ENCODE data around the gene CD48. TPM values are rescaled to one million over a fixed set of nuclear protein-coding genes. Genes with fewer than 3 reads are reported as not detected.

The CD48 gene
- total and polyA plus RNA-seq, 7 experiments from 2014 or later = 200 to 438 (median 353) TPM

DNA sequence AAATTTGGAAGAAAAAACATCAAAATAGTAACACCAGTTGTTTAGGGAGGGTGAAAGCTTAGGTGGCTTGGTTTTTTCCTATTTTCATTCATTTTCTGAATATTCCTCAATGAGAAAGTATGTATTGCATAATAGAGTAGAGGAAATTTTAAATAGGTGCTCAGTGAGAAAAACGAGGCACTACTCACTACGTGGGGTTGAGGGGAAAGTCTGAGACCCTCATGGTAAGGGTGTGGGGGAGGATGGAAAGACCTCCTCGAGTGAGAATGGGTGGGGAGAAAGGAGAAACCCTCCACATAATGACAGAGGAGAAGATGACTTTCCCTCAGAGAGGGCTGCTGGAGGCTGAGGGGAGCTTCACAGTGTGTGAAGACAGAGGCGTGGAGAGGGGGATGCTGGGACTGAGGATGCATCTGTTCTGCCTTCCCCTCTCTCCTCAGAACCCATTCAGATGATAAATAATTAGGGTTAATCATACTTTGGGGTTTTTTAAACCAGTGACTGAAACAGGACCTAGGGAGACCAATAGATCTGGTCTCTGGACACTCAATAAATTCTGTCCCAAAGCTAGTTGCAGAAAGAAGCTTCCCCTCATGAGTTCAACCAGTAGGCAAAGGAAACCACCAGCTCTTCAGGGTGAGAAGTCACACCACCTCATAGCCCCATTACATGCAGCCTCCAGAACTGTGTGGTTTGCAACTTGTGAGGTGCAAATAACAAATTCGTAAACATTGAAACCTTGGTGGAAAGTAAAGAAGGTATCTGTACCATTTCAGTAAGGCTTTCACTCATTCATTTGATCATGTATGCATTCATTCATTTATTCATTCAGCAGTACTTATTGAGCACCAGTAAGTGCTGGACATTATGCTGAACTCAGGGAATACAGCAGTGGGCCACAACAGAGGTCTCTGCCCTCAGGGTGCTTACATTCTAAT, 44.6 kb upstream of the CD48 start:
- peak overlapping the region in 3 of 9 donors; percentile 9 to 78 (median 77) for H3K27ac Mint-ChIP-seq
- H3K9me3 ChIP-seq (ENCODE audit: control insufficient read depth in 2 of 3, low read length in 3 of 3) = no peaks in the 10 kb centered on the region
- CTCF ChIA-PET = interaction anchor here (0.6 to 1.3 kb wide), 3 partner anchors 9 to 234 kb away, joined by 4 to 6 read pairs (median 4); no protein-coding TSS in a partner anchor
- intact Hi-C loops (cut with micrococcal nuclease) = loop anchor here in 1 of 2 donors (1.0 kb wide), 1 partner anchor 10 kb away; no protein-coding TSS in a partner anchor
- no peak overlapping the region for H3K27ac ChIP-seq (ENCODE audit: low read depth, low read length)
- DNase-seq (no peak), ATAC-seq (peak; percentile 82)
- peak overlapping the region in 2 of 10 donors; percentile 23 to 33 for H3K4me3 Mint-ChIP-seq
- POLR2A ChIA-PET = interaction anchor here (0.7 kb wide), 1 partner anchor 12 kb away, joined by 3 read pairs; no protein-coding TSS in a partner anchor
- H3K4me1 ChIP-seq (ENCODE audit: control insufficient read depth in 2 of 2, insufficient read depth in 2 of 2, low read length in 2 of 2) = peaks cover 0 to 65% of the 10 kb centered on the region in 2 donors
- no peaks in the 10 kb centered on the region for H3K27me3 Mint-ChIP-seq
- peaks cover 0 to 12% (median 0%) of the 10 kb centered on the region in 11 donors for H3K9me3 Mint-ChIP-seq
- peaks cover 0 to 10% (median 0%) of the 10 kb centered on the region in 3 experiments for H3K36me3 ChIP-seq (ENCODE audit: control insufficient read depth in 2 of 3, insufficient read depth in 3 of 3, low read length in 3 of 3)
- H3K27me3 ChIP-seq (ENCODE audit: control insufficient read depth in 2 of 2, insufficient read depth in 2 of 2, low read length in 2 of 2) = no peaks in the 10 kb centered on the region
- H3K36me3 Mint-ChIP-seq = peaks cover 0 to 19% (median 0%) of the 10 kb centered on the region in 5 donors
- H3K4me1 Mint-ChIP-seq = peaks cover 3 to 38% (median 9%) of the 10 kb centered on the region in 7 donors
- no peak overlapping the region for H3K4me3 ChIP-seq (ENCODE audit: low read length)

DNA sequence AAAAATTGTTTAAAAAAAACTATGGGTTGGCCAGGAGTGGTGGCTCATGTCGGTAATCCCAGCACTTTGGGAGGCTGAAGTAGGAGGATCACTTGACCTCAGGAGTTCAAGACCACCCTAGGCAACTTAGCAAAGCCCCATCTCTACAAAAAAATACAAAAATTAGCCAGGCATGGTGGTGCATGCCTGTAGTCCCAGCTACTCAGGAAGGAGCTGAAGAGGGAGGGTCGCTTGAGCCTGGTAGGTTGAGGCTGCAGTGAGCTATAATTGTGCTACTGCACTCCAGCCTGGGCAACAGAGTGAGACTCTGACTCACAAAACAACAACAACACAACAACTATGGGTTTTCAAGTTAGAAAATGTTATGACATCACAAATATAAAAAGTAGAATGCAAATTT, 43.8 kb upstream of the CD48 start:
- Histone ChIP-seq H3K36me3 (ENCODE audit: control insufficient read depth in 2 of 3, insufficient read depth in 3 of 3, low read length in 3 of 3) (peaks cover 0 to 12% (median 0%) of the 10 kb centered on the region in 3 experiments), H3K9me3 (ENCODE audit: control insufficient read depth in 2 of 3, low read length in 3 of 3) (no peaks in the 10 kb centered on the region), H3K4me1 (ENCODE audit: control insufficient read depth in 2 of 2, insufficient read depth in 2 of 2, low read length in 2 of 2) (peaks cover 0 to 73% of the 10 kb centered on the region in 2 donors), H3K27me3 (ENCODE audit: control insufficient read depth in 2 of 2, insufficient read depth in 2 of 2, low read length in 2 of 2) (no peaks in the 10 kb centered on the region), H3K4me3 (ENCODE audit: low read length) (no peak overlapping the region), H3K27ac (ENCODE audit: low read depth, low read length) (no peak overlapping the region)
- Mint-ChIP-seq H3K4me1 (peaks cover 3 to 45% (median 10%) of the 10 kb centered on the region in 7 donors), H3K36me3 (peaks cover 0 to 22% (median 0%) of the 10 kb centered on the region in 5 donors), H3K9me3 (peaks cover 0 to 10% (median 0%) of the 10 kb centered on the region in 11 donors), H3K27me3 (no peaks in the 10 kb centered on the region), H3K27ac (peak overlapping the region in 2 of 9 donors; percentile 77 to 78), H3K4me3 (peak overlapping the region in 1 of 10 donors; percentile 23)
- ChIA-PET POLR2A (interaction anchor here (0.7 kb wide), 1 partner anchor 11 kb away, joined by 3 read pairs; no protein-coding TSS in a partner anchor), CTCF (interaction anchor here (1.2 to 1.3 kb wide), 2 partner anchors 9 to 63 kb away, joined by 3 to 4 read pairs; no protein-coding TSS in a partner anchor)
- no peak for ATAC-seq
- no peak for DNase-seq
- intact Hi-C loops (cut with micrococcal nuclease) = no loop called here

DNA sequence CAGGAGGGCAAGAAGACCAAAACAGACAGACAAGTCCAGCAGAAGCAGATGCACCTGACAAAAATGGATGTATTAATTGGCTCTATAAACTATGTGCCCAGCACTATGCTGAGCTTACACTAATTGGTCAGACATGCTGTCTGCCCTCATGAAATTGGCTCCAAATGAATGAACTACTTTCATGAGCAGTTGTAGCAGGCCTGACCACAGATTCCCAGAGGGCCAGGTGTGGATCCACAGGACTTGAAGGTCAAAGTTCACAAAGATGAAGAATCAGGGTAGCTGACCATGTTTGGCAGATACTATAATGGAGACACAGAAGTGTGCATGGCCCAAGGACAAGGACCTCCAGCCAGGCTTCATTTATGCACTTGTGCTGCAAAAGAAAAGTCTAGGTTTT, 42.0 kb upstream of the CD48 start:
- Histone ChIP-seq H3K9me3 (ENCODE audit: control insufficient read depth in 2 of 3, low read length in 3 of 3) (no peaks in the 10 kb centered on the region), H3K4me3 (ENCODE audit: low read length) (no peak overlapping the region), H3K36me3 (ENCODE audit: control insufficient read depth in 2 of 3, insufficient read depth in 3 of 3, low read length in 3 of 3) (peaks cover 0 to 21% (median 0%) of the 10 kb centered on the region in 3 experiments), H3K4me1 (ENCODE audit: control insufficient read depth in 2 of 2, insufficient read depth in 2 of 2, low read length in 2 of 2) (peaks cover 0 to 77% of the 10 kb centered on the region in 2 donors), H3K27me3 (ENCODE audit: control insufficient read depth in 2 of 2, insufficient read depth in 2 of 2, low read length in 2 of 2) (no peaks in the 10 kb centered on the region), H3K27ac (ENCODE audit: low read depth, low read length) (no peak overlapping the region)
- H3K4me3 Mint-ChIP-seq = no peak overlapping the region
- ATAC-seq (no peak), DNase-seq (no peak)
- ChIA-PET CTCF (interaction anchor here (1.1 to 1.8 kb wide), 2 partner anchors 11 to 14 kb away, joined by 3 to 5 read pairs; no protein-coding TSS in a partner anchor), POLR2A (interaction anchor here (0.5 kb wide), 1 partner anchor 38 kb away, joined by 3 read pairs; no protein-coding TSS in a partner anchor)
- peaks cover 0 to 10% (median 0%) of the 10 kb centered on the region in 11 donors for H3K9me3 Mint-ChIP-seq
- H3K36me3 Mint-ChIP-seq = peaks cover 0 to 22% (median 0%) of the 10 kb centered on the region in 5 donors
- H3K27me3 Mint-ChIP-seq = no peaks in the 10 kb centered on the region
- H3K4me1 Mint-ChIP-seq = peaks cover 9 to 56% (median 12%) of the 10 kb centered on the region in 7 donors
- intact Hi-C loops (cut with micrococcal nuclease) = no loop called here
- no peak overlapping the region for H3K27ac Mint-ChIP-seq

DNA sequence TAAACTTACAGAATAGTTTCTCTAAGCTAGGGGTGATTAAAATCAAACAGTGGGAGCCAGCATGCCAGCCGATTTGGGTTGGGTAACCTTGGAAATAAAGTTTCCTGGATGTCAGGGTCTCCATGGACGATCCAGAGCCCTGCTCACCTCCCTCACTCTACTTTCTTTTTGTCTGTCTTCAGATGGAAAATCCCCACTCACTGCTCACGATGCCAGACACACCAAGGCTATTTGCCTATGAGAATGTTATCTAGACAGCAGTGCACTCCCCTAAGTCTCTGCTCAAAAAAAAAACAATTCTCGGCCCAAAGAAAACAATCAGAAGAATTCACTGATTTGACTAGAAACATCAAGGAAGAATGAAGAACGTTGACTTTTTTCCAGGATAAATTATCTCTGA, 41.3 kb upstream of the CD48 start:
- intact Hi-C loops (cut with micrococcal nuclease) = no loop called here

DNA sequence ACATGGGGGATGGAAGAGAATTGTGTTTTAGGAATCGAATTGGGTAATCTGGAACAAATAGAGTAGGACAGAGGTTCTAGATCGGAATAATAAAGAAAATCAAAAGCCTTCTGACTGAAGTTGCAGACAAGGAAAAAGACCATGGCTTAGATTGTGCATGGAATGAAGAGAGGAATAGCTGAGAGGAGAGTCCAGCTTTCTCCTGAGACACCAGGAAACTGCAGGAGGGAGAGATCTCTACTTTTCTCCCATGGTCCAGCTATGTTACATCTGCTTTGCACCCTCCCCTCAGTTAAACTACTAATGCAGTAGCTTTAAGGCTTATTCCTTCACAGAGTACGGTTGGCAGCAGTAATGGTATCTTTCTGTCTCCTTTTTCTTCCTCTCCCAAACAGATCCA, 40.8 kb upstream of the CD48 start:
- ATAC-seq (no peak), DNase-seq (no peak)
- ChIA-PET POLR2A (interaction anchor here (0.6 kb wide), 1 partner anchor 40 kb away, joined by 4 read pairs; no protein-coding TSS in a partner anchor), CTCF (interaction anchor here (1.8 kb wide), 1 partner anchor 16 kb away, joined by 5 read pairs; no protein-coding TSS in a partner anchor)
- intact Hi-C loops (cut with micrococcal nuclease) = no loop called here
- peaks cover 10 to 62% (median 21%) of the 10 kb centered on the region in 7 donors for H3K4me1 Mint-ChIP-seq
- Histone ChIP-seq H3K4me1 (ENCODE audit: control insufficient read depth in 2 of 2, insufficient read depth in 2 of 2, low read length in 2 of 2) (peaks cover 0 to 79% of the 10 kb centered on the region in 2 donors), H3K27ac (ENCODE audit: low read depth, low read length) (no peak overlapping the region), H3K27me3 (ENCODE audit: control insufficient read depth in 2 of 2, insufficient read depth in 2 of 2, low read length in 2 of 2) (no peaks in the 10 kb centered on the region), H3K36me3 (ENCODE audit: control insufficient read depth in 2 of 3, insufficient read depth in 3 of 3, low read length in 3 of 3) (peaks cover 0 to 21% (median 0%) of the 10 kb centered on the region in 3 experiments), H3K9me3 (ENCODE audit: control insufficient read depth in 2 of 3, low read length in 3 of 3) (no peaks in the 10 kb centered on the region), H3K4me3 (ENCODE audit: low read length) (no peak overlapping the region)
- H3K27me3 Mint-ChIP-seq = no peaks in the 10 kb centered on the region
- H3K4me3 Mint-ChIP-seq = no peak overlapping the region
- no peak overlapping the region for H3K27ac Mint-ChIP-seq
- H3K36me3 Mint-ChIP-seq = peaks cover 0 to 21% (median 0%) of the 10 kb centered on the region in 5 donors
- H3K9me3 Mint-ChIP-seq = peaks cover 0 to 10% (median 0%) of the 10 kb centered on the region in 11 donors

More for the DNA sequence above, 41.3 kb upstream of the CD48 start:
- ATAC-seq (no peak), DNase-seq (no peak)
- Histone ChIP-seq H3K36me3 (ENCODE audit: control insufficient read depth in 2 of 3, insufficient read depth in 3 of 3, low read length in 3 of 3) (peaks cover 0 to 21% (median 0%) of the 10 kb centered on the region in 3 experiments), H3K27ac (ENCODE audit: low read depth, low read length) (no peak overlapping the region), H3K4me1 (ENCODE audit: control insufficient read depth in 2 of 2, insufficient read depth in 2 of 2, low read length in 2 of 2) (peaks cover 0 to 79% of the 10 kb centered on the region in 2 donors), H3K4me3 (ENCODE audit: low read length) (no peak overlapping the region), H3K9me3 (ENCODE audit: control insufficient read depth in 2 of 3, low read length in 3 of 3) (no peaks in the 10 kb centered on the region), H3K27me3 (ENCODE audit: control insufficient read depth in 2 of 2, insufficient read depth in 2 of 2, low read length in 2 of 2) (no peaks in the 10 kb centered on the region)
- peaks cover 0 to 22% (median 0%) of the 10 kb centered on the region in 5 donors for H3K36me3 Mint-ChIP-seq
- no peaks in the 10 kb centered on the region for H3K27me3 Mint-ChIP-seq
- ChIA-PET CTCF (interaction anchor here (1.8 kb wide), 1 partner anchor 15 kb away, joined by 5 read pairs; no protein-coding TSS in a partner anchor), POLR2A (interaction anchor here (0.5 kb wide), 1 partner anchor 37 kb away, joined by 3 read pairs; no protein-coding TSS in a partner anchor)
- H3K4me1 Mint-ChIP-seq = peaks cover 10 to 62% (median 18%) of the 10 kb centered on the region in 7 donors
- H3K4me3 Mint-ChIP-seq = no peak overlapping the region
- no peak overlapping the region for H3K27ac Mint-ChIP-seq
- H3K9me3 Mint-ChIP-seq = peaks cover 0 to 10% (median 0%) of the 10 kb centered on the region in 11 donors

DNA sequence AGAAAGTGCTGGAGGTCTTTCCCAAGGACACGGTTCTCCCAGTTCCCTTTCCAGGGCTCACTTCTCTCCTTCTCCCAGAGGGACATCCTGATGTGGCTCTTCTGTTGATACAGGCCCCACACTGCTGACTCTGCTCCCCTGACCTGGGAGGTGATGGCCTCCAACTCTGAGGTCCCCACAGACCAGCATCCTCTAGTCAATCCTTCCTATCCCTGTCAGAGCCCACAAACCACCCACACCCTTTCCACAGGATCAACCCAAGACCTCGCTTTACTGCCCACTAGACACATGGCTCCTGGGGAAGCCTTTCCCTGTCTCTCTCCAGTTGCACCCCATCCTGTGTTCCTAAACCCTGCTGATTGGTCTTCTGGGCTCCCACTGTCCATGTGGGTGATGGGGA, 39.0 kb upstream of the CD48 start:
- CTCF ChIA-PET = no interaction called here
- Histone ChIP-seq H3K27ac (ENCODE audit: low read depth, low read length) (no peak overlapping the region), H3K4me1 (ENCODE audit: control insufficient read depth in 2 of 2, insufficient read depth in 2 of 2, low read length in 2 of 2) (peaks cover 0 to 82% of the 10 kb centered on the region in 2 donors), H3K27me3 (ENCODE audit: control insufficient read depth in 2 of 2, insufficient read depth in 2 of 2, low read length in 2 of 2) (no peaks in the 10 kb centered on the region), H3K4me3 (ENCODE audit: low read length) (no peak overlapping the region), H3K36me3 (ENCODE audit: control insufficient read depth in 2 of 3, insufficient read depth in 3 of 3, low read length in 3 of 3) (peaks cover 0 to 21% (median 0%) of the 10 kb centered on the region in 3 experiments), H3K9me3 (ENCODE audit: control insufficient read depth in 2 of 3, low read length in 3 of 3) (no peaks in the 10 kb centered on the region)
- Mint-ChIP-seq H3K27me3 (no peaks in the 10 kb centered on the region), H3K36me3 (peaks cover 0 to 11% (median 0%) of the 10 kb centered on the region in 5 donors), H3K27ac (peak overlapping the region in 2 of 9 donors; percentile 15 to 60), H3K9me3 (peaks cover 0 to 2% (median 0%) of the 10 kb centered on the region in 11 donors), H3K4me3 (no peak overlapping the region), H3K4me1 (peaks cover 10 to 57% (median 20%) of the 10 kb centered on the region in 7 donors)
- POLR2A ChIA-PET = no interaction called here
- DNase-seq = no peak
- intact Hi-C loops (cut with micrococcal nuclease) = loop anchor here in 1 of 2 donors (2.0 kb wide), 1 partner anchor 16 kb away; no protein-coding TSS in a partner anchor
- ATAC-seq = no peak
